Erythroblast (primary cell): ENCODE data around the gene ATOH7.
"Not testable (repeated sequence)": the region's sequence is repeated elsewhere in the genome, so short reads cannot be mapped to it uniquely, and the experiment has no call there.

Source experiments
- DNase-seq, 2 experiments: peaks; one replicate each; lab custom pipeline; 2025; lab: John Stamatoyannopoulos, UW
- GATA1 ChIP-seq: IDR thresholded peaks from 2 replicates; pipeline ENCODE4 v1.6.1; 2011; ENCODE audit warnings: low read depth, mild to moderate bottlenecking, control low read depth, low read length, moderate library complexity
- POLR2A ChIP-seq: IDR thresholded peaks from 2 replicates; pipeline ENCODE4 v1.6.1; 2011; ENCODE audit warnings: mild to moderate bottlenecking, low read length

ATOH7 gene

DNA sequence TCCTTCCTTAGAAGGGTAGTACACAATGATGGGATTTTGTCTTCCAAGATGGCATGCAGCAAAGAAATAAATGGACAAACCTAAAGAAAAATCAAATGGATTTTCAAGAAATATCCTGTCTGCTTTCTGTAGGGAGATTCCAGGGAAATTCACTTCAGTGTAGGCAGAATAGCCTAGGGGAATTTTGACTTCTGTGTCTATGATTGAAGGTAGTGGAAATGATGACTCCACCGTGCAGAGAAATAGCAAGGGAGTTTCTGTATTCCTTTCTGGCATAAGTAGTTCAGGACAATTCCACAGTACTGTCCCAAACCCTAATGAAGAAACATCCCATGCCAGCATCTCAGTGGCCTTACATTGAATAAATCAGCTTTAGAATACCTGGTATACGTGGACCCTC is 9.5 kb downstream of the ATOH7 start:
- no peak for TF ChIP-seq POLR2A
- TF ChIP-seq GATA1, result no peak
- no peak for DNase-seq

DNA sequence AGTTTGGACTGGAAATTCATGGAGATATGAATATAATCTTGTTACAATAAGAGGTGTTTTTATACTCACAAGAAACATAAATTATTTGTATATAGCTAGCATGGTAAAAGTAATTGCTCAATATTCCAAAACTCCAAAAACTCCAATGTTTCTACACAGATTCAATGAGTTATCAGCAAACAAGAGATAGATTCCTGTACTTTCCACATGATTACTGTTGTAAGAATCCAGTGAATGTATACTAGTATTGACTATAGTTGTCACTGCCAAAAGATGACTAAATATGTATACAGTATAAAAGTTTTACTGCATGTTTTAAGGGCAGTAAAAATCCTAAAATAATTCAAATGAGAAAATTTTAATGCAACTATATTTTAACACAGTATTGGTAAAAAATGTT is 10.7 kb downstream of the ATOH7 start:
- no peak for DNase-seq
- TF ChIP-seq GATA1 (no peak), POLR2A (no peak)

DNA sequence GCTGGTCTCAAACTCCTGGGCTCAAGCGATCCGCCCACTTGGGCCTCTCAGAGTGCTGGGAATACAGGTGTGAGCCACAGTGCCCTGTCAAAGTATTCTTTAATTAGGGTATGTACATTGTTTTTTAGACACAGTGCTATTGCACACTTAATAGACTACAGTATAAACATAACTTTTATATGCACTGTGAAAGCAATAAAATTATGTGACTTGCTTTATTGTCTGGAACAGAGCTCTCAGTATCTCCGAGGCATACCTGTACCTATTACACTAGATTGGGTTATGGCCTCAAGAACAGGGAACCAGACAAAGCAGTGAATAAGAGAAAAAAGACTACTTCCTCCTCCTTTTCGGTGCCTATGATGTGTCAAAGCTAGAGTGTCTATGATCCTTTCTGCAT is 13.1 kb downstream of the ATOH7 start:
- DNase-seq, result no peak
- TF ChIP-seq POLR2A, result no peak
- no peak for TF ChIP-seq GATA1

DNA sequence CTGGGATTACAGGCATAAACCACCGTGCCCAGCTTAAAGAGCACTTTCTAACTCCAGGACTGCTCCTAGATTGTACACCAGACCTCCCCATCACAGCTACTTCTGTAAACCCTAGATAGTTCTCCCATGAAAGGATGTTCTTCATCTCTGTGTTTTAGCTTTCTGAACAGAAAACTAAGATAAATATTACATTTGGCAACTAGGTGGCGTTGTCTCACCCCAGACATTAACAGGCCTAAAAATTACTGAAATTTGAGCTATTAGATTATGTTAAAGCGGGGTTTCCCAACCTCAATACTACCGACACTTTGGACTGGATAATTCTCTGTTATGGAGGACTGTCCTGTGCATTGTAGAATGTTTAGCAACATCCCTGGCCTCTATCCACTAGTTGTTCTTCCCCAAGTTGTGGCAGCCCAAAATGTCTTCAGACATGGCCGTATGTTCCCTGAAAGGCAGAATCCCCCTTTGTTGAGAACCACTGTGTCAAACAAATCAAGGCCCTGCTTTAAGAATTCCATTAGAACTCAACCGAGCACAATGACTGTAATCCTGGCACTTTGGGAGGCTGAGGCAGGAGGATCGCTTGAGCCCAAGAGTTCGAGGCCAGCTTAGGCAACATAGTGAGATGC is 19.1 kb downstream of the ATOH7 start:
- TF ChIP-seq POLR2A (no peak), GATA1 (no peak)
- DNase-seq, result peak; percentile 25 to 57

DNA sequence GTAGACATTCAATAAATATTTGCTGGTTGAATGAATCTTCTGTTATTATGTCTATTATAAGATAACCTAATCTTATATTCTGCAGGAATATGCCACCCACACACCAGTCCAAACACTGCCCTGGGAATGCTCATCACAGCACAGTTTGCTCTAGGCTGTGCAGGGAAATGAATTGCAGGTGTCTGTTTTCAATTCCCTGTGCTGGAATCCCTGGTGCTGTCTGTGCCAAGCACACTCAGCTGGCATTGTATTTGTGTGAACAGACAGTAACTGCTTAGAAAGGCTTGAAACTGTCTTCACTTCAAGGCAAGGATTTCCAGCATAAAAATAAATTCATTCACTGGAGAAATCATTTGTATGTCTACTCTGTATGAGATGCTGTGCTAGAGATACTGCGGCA is 20.2 kb downstream of the ATOH7 start:
- no peak for DNase-seq
- TF ChIP-seq GATA1, result no peak
- no peak for TF ChIP-seq POLR2A

DNA sequence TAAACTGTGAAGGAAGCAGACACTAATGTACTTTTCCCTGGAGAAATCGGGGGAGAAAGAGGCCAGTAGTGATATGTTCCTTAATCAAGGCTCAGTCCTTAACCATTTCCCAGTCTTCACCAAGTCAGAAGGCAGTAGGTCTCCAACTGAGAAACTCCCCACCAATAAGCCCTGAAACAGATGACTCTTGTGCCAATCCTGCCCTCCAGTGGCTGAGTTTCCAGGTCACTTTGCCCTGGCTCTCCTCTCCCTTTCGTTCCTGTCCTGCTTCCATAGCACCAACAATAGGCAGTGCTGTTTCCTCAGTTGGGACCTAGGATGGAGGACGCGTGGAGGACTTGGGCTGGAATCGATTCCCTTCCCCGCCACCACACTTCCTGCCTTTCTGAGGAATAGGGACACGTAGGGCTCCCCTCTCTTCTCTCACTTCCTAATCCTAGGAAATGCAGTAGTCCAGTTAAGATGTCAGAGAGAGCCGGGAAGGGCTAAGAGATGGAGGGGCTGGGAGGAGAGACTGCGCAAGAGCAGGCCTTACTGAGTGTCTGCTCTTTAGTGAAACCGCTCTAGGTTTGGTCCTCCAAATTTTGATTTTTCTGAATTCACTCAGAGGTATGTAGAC is 23.4 kb downstream of the ATOH7 start:
- peak; percentile 30 to 52 for DNase-seq
- no peak for TF ChIP-seq GATA1
- TF ChIP-seq POLR2A, result no peak

DNA sequence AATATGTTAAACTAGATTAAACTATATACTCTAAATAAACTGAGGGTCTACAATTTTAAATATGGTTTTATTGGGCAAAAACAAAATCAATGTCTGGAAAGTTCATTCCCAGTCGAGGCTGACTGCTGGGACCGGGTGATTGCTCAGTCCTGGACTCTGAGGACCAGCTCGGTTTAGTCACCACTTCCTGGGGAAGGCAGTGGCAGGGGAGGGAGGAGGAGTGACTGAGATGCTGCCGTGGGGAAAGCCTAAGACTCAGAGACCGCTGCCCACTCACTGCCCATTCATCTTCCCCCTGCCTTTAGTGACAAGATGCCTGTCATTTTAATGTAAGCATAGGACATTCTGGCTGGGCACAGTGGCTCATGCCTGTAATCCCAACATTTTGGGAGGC is 29.0 kb downstream of the ATOH7 start:
- TF ChIP-seq POLR2A (no peak), GATA1 (no peak)
- DNase-seq, result no peak

DNA sequence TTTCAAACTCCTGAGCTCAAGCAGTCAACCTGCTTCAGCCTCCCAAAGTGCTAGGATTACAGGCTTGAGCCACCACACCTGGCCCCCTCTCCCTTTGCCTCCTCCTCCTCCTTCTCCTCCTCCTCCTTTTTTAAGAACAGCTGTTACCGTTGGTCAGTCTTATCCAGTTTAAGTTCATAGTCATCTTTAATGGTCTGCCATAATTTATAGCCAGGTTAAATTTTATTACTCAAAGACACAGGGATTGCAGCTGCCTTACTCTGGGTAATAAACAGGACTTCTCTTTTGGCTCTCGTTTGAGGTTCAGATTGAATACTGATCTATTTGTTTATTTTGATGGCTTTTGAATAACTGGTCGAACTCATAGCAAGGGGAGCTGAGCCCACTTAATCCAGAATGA is 35.2 kb downstream of the ATOH7 start:
- TF ChIP-seq GATA1 (no peak), POLR2A (no peak)
- DNase-seq, result no peak

DNA sequence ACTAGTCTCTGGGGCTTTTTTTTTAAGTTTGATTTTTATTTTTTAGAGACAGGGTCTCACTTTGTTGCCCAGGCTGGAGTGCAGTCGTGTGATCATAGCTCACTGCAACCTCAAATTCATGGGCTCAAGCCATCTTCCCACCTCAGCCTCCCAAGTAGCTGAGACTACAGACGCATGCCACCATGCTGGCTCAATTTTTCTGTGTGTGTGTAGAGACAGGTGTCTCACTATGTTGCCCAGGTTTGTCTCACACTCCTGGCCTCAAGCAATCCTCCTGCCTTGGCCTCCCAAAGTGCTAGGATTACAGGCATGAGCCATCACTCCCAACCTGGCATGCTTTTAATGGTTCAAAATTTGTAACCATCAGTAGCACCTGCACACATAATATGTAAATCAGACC is 36.1 kb downstream of the ATOH7 start:
- DNase-seq, result not testable (repeated sequence)

DNA sequence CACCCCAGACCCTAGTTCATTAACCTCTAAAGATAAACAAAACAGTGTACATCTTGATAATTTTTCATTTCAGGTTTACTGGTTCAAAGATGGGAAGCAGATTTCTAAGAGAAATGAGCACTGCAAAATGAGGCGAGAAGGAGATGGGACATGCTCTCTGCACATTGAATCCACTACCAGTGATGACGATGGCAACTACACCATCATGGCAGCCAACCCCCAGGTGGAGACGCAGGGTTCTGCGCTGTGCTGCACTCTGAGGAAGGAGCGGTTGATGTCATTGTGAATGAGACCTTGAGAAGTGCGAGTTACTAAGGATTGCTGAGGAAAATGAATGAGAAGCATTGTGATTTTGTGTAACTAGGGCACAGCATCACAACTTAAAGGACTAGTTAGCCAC is 37.6 kb downstream of the ATOH7 start:
- TF ChIP-seq GATA1 (no peak), POLR2A (no peak)

DNA sequence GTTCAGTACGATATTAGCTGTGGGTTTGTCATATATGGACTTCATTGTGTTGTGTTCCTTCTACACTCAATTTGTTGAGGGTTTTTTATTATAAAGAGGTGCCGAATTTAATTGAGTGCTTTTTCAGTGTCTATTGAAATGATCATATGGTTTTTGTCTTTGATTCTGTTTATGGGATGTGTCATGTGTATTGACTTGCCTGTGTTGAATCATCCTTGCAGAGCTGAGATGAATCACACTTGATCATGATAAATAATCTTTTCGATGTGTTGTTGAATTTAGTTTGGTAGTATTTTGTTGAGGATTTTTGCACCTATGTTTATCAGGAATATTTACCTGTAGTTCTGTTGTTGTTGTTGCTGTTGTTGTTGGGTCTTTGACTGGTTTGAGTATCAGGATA is 39.8 kb downstream of the ATOH7 start:
- no peak for DNase-seq
- TF ChIP-seq POLR2A (no peak), GATA1 (no peak)

More for the DNA sequence above, 37.6 kb downstream of the ATOH7 start:
- DNase-seq, result no peak

DNA sequence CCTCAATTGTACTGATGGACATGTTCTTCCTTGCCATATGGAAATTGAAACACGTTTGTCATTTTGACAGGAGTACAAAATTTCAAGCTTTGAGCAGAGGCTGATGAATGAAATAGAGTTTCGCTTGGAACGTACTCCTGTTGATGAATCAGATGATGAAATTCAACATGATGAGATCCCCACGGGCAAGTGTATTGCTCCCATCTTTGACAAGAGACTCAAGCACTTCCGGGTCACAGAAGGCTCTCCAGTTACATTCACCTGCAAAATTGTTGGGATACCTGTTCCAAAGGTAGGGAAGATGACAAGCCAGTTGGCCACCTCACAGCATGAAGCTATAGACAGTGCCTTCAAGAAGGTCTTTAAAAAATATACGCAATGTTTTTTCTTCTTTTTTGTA is 43.1 kb downstream of the ATOH7 start:
- DNase-seq, result no peak
- TF ChIP-seq POLR2A, result no peak
- no peak for TF ChIP-seq GATA1

DNA sequence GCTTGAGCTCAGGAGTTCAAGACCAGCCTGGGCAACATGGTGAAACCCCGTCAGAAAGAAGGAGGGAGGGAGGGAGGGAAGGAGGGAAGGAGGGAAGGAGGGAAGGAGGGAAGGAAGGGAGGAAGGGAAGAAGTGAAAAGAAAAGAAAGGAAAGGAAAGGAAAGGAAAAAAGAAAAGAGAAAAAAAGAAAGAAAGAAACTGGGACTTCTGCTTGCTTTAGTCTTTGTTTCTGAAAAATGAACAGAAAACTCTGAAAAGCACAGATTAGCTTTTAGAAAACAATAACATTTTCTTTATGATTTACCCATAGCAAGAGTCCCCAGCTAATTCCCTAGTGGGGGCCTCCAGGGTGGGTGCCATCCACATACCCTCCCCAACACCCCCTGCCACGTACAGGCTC is 46.8 kb downstream of the ATOH7 start:
- no peak for DNase-seq
- no peak for TF ChIP-seq POLR2A
- no peak for TF ChIP-seq GATA1

DNA sequence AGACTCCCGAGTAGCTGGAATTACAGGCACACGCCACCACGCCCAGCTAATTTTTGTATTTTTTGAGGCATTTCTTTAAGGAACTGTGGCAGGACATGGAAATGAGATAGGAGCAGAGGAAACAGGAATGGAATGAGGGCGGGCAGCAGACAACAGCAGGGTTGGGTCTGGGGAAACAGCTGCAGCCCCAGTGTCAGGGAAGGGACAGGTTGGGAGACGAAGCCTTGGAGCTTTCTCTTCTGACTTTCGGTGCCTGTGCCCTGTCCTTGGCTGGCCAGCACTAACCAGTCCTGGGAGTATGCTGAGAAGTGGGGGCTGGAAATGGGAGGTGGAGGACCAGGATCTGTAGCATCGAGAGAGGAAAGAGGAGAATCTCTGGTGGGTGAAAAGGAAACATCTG is 47.4 kb downstream of the ATOH7 start:
- DNase-seq, result no peak
- TF ChIP-seq POLR2A, result no peak
- TF ChIP-seq GATA1, result no peak
